Glomerular visceral epithelial cell (primary cell): Measurements from ENCODE around the gene ALOX12B.
A peak's percentile ranks its signal among the peaks of the same experiment; 100 is the strongest.

ENCODE experiments used
- DNase-seq: peaks from one replicate; pipeline ENCODE4 v3.0.0-alpha.2; 2016; ENCODE audit errors: extremely low spot score

ALOX12B gene

DNA sequence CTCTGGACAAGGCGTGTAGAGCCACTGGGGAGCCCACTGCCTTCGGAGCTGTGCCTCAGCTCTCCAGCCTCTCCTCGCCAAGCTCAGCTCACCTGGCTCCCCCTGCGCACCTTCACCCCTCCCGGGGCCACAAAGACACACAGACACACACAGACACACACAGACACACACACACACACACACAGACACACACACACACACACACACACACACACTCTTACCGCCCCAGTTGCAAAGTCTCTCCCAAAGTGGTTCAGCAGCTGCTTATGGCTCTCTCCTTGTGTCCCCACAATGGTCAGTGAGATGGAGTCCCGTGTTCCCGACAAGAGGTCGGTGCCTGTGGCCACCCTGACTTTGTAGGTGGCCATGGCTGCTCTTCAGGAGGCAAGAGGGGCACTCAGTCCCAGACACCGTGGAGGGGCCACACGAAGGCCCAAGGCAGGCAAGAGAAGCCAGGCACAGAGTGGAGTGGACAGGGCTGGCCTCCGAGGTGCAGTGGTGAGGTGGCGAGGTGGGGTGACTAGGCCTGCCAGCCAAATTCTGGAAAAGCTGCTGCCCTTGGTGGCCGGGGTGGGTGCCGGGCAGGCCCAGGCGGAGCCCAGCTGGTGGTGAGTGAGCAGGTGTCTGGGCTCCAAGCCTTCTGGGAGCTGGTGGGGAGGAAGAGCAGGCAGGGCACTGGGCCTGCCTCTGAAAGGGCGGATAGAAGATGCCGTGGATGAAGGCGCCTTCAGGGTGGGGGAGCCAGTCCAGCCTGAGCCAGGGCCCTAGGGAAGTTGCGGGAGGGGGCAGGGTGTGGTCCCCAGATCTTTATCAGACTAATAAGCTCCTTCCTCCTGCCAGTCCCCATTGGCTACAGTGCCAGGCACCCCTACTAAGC lies at the start of gene ALOX12B:
Gene ALOX12B (minus strand): TSS at position 642 of the 877 bp plus-strand sequence. CDS start 274 bp downstream, at position 368.
- DNase-seq: no peak

DNA sequence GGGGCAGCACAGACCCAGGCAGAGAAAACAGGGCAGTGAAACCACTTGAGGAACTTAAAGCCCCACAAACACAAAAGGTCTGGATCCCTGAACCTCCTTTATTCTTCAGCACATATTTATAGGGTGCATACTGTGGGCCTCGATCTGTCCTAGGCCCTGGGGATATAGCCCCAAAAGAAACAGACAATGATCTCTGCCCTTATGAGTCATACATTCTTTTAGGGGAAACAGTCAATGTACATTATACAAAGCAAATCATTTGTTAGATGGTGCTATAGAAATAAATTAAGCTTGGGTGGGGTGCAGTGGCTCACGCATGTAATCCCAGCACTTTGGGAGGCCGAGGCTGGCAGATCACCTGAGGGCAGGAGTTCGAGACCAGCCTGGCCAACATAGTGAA lies 46.4 kb upstream of the ALOX12B start:
- no peak for DNase-seq

DNA sequence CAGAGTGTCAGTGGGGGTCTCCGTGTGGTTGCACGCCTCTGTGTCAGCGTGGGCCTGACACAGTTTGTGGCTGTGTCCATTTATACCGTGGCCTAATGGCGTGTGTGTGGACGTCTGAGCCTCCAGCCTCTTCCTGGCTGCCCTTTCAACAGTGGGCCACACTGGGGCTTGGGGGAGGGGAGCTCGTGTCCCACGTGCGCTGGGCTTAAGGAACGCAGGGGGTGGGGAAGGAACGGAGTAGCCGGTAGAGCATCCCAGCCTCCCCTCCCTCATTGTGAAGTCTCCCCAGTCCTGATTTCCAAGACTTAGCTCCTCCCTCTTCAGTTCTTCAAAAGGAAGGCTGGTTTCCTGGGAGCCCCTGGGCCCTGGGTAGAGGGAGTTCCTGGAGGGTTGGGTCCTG lies 45.9 kb upstream of the ALOX12B start:
- DNase-seq: no peak

DNA sequence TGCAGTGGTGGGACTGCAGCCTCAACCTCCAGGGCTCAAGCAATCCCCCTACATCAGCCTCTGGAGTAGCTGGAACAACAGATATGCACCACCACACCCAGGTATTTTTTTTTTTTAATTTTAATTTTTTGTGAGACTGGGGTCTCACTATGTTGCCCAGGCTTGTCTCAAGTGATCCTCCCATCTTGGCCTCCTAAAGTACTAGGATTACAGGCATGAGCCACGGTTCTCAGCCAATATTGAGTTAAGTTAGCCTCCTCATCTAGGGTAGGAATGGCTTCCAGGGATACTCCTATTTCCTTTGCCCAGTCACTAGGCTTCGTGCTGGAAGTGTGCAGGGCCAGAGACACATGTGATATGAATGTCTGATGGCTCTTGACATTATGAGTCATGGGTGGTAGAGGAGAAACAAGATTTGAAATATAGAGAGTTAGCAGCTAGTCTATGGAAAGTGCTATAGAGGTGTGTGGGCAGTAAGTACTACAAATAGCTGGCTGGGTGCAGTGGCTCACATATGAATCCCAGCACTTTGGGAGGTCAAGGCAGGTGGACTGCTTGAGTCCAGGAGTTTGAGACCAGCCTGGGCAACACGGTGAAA lies 44.4 kb upstream of the ALOX12B start:
- DNase-seq: no peak

DNA sequence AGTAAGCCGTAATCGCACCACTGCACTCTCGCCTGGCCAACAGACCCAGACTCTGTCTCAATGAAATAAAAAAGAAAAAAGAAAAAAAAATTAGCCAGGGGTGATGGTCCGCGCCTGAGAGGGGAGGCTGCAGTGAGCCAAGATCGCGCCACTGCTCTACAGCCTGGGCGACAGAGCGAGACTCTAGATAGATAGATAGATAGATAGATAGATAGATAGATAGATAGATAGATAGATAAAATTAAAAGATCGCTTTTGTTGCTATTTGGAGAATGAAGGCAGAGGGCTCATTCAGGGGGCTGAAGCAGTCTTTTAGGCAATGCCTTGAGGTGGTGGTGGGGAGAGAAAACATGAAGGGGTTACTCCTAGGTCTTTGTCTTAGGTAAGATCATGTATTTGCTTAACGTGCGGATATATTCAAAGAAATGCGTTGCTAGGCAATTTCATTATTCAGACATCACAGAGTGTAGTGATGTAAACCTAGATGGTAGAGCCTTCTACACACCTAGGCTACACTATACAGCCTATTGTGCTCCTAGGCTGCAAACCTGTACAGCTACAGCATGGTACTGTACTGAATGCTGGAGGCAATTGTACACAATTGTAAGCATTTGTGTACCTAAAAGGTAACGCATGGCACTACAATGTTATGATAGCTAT lies 40.7 kb upstream of the ALOX12B start:
- no peak for DNase-seq

DNA sequence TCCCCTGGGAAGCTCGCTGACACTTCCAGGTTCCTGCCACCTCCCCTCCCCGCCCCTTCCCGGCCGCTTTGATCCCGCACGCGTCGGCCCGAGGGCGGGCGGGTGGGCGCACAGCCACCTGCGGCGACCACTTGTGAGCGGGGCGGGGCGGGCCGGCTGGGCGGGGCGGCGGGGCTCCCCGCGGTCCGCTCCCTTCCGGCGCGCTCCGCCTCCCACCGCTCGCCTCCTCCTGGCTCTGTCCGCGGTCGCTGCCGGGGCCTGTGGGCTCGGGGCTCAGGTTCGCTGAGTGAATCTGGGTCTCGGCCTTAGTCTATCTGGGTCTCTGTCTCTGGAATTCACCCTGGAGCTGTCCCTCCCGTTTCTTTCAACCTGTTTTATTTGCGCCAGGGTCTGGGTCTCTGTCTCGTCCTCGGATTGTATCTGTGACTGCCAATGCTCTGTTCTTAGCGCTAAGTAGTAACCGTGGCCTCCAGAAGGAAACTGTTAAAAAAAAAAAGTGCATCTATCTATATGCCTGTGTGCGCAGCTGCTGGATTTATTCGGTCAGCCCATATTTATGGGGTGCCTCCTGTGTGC lies 39.1 kb upstream of the ALOX12B start:
- peak; percentile 61 for DNase-seq

DNA sequence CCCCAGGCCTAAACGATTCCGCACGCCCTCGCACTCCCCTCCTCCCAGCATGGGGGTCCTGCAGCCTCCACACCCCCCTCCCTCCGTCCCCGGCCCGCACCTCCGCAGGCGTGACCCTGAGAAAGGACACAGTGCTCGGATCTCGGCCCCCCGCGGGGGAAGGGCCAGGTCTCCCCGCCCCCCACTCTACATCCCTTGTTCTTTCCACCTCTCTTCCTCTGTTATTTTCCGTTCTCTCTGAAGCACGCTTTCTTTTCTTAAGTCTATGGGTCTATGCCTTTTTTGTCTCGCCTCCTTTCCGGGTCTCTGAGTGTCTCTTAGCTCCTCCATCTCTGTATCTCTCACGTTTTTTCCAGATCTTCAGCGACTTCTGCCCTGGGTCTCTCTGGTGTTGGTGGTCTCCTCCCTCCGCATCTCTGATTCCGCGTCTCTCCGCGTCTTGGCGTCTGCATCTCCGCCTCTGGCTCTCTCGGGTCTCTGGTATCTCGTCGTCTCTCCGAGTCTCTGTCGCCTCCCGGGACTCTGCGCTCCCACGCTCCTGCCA lies 38.5 kb upstream of the ALOX12B start:
- peak; percentile 25 for DNase-seq

DNA sequence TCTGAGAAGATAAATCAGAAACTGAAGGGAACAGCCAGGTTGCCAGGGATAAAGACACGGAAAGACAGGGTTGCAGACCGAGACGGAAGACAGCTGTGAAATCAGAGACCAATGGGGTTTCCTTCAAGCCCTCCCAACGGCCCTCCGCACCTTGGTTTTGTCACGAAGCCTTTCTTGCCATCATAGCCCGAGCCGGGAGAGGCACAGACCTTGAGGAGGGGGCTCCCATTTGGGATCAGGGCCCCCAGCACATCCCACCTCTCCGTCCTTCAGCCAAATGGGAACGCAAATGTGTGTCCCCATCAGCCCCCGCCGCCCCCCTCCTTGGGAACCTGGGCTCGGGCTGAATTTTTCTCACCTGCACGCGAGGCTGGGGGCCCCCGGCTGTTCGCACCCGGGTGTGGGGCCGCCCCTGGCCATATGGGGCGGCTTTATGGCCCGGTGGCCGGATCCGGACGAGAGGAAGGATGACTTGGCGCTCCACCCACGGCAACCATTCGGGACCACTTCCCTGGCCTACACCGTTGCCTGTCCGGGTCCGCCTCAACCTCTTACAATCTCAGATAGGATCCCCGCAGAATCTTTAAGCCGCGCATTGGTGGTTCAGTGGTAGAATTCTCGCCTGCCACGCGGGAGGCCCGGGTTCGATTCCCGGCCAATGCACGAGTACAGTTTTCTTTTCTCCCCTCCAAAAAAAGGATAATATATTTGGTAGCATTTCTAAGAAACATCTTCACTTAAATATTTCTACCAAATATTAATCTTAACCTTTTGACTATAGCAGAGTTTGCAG lies 37.8 kb upstream of the ALOX12B start:
- peak; percentile 83 for DNase-seq

DNA sequence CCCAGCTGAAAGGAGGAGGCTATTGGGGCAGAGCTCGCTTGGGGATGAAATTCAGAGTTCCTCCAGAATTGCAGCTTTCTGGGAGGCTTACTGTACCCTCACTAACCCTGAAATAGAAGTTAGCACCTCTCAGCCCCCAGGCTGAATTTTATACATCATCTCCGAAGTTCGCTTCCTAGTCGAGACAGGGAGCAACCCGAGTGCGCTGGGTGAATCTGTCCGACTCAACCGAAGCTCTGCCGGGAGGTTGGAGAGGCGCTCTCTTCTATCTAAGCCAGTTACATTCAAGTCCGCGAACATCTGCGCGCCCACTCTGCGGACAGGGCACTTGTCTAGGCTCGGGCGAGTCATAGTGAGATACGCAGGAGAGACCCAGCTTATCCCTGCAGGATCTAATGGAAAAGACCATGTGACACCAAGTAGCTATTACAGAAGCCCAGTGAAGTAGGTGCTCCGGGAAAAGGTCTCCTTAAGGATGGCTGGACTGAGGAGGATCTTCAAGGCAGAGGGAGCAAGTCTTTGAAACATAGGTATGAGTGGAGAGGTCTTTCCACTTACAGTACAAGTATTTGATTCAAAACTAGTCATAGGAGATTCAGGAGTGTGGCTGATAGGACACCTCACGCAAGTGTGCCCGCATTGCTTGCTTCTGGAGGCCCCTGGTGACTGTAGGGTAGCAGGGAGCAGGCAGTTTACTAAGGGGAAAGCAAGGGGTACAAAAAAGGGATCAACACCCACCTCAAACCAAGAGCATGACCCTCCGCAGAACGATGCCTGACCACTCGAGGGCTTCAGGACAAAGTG lies 37.0 kb upstream of the ALOX12B start:
- DNase-seq: no peak

DNA sequence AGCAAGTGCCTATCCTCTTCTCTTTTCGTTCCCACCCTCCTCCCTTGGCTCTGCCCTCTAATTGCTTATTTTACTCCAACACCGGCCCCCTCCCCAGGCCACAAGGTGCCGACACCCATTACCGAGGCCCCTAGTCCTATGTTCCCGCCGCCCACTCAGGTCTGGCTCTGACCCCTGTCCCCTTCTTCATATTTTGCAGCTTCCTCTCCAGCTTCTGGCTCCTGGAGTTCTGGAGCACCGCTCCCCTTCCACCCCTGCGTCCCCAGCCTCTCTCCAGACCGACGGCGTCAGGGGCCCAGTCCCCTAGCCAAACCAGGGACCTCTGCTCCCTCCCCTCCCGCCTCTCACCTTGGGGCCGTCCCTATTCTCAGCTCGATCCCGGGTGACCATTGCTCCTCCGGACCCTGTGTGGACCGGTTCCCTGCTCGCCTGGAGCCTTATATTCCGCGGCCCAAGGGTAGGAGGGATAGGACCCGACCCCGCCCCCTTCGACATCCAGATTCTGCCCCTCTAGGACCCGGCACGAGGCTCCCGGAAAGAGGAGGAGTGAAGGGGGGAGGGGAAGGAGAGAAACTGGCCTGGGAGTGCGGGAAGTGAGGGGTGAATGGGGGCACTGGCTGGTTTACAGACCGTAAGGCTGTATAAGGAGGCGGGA lies 36.3 kb upstream of the ALOX12B start, which contains the start of gene HES7:
Gene HES7 (minus strand): TSS at position 412 of the 655 bp plus-strand sequence. CDS start 22 bp downstream, at position 390.
- peak; percentile 48 for DNase-seq

DNA sequence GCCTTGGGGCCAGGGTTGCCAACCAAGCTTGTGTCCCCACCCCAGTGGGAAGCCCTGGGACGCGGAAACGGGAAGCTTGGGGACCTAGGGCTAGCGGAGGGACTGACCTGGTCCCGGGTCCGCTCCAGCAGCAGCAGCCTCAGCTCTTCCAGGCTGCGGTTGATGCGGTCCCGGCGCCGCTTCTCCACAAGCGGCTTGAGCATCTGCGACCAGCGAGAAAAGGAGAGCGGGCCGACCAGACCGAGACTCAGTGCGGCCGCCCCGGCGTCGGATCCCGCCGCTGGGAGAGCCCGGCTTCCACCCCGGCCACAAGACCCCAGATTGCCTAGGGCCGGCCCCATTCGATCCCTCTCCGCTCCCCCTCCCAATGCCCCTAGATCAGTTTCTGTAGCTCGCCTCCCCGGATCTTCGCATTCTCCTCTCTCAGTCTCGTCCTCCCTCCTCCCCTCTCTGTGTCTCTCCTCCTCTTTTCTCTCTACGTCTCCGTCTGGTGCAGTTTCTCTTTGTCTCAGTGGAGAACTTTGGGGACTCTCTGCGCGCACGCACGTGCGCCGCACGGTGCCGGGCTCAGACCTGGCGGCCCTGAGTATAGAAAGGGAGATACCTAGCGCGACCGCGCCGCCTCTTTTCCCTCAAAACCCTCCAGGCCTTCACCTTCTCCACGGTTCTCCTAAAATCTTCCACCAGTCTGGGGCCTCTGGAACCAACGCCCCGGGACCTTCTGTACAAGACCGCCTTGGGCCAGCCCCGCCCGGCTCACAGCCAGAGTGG lies 35.6 kb upstream of the ALOX12B start:
- peak; percentile 25 for DNase-seq

DNA sequence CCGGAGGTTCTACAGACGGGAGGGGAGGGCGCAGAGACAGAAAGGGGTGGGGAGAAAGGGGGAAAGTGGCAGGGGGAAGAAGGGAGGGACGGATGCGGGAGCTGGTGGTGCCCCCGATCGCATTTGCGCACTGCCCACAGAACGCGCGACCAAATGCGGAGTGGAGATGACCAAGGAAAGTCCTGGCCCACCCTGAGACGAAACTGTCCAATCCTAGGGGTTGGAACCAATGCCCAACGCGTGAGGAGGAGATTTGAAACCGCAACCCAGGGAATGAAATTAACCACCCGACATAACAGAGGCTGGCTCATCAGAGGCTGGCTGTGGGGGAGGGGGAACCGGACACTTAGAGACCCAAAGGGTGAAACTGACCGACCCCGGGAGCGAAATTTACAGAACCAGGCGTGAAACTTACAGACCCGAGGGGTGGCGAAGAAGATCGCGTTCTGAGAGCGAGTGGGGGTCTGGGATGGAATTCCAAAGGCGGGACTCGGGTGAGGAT lies 35.0 kb upstream of the ALOX12B start:
- peak; percentile 48 for DNase-seq

DNA sequence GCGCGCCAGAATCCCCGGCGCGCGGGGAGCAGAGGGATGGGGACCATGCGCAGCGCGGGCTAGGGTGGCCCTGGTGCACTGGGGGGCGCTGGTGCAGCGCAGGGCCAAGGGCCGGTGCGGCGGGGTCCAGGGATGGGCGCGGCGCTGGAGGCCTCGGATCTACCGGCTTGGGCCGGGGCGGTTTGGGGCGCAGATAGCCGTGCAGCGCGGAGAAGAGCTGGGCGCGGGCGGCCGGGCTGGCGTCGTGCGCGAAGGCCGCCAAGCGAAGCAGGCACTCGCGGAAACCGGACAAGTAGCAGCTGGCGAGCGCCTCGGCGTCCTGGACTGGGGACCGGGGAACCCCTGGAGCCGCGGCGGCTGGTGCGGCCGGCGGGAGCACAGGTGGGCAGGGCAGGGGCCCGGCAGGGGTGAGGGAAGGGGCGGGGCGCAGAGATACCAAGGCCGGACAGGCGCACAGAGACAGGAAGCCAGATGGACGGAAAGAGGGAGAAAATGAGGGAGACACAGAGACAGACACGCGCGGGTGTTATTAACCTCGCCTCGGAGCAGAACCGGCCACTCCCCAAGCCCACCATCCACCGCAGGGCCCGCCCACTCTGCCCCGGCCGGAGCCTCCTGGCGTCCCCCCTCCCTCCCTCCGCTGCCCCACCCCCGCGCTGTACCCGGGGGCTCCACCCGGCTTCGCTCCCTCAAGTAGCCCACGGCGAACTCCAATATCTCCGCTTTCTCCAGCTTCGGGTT lies 34.3 kb upstream of the ALOX12B start:
- peak; percentile 76 for DNase-seq

DNA sequence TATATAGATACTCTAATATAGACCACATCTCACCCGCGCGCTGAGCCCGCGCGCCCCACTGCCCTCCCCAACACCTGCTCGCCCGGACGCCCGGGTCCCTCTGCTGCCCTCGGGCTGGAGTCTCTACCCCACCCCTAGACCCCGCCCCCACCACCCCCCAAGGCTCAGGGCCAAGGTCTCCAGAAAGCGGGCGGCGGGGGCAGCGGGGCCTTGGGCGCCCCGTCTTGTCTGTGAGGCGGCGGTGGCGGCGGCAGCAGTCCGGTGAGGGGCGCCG lies 33.8 kb upstream of the ALOX12B start:
- DNase-seq: no peak

DNA sequence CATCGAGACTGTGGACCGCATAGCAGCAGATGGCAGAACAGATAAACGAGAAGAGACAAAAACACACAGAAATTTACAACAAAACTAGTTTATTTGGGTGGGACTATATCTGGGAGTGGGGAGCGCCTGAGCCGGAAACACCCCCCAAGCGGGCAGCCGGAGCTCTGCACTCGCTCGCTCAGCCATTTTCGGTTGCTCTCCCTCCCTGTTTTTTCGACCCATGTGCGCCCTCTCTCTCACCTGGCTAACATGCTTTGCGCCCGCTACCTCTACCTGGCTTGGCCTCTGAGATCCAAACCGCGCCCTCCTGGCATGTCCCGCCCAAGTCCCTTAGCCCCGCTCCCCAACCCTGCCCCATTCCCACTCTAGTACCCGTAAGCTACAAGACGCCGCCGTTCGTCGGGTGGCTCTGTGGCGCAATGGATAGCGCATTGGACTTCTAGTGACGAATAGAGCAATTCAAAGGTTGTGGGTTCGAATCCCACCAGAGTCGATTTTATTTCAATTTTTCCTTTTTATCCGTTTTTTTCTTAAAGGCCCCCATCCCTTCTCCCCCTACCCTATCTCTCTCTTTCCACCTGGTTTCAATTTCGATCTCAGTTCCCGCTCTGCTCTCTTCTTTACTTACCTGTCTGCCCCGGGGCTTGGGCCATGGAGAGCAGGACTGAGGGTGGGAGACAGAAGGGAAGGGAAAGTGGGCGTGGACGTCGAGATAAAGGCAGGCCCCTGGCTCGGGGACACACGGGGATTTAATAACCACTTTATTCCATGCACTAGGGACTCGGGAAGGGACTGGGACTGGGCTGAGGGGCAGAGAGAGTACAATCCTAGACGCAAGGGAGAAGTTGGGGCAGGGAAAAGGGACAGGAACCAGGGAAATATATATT lies 33.2 kb upstream of the ALOX12B start:
- peak; percentile 85 for DNase-seq

DNA sequence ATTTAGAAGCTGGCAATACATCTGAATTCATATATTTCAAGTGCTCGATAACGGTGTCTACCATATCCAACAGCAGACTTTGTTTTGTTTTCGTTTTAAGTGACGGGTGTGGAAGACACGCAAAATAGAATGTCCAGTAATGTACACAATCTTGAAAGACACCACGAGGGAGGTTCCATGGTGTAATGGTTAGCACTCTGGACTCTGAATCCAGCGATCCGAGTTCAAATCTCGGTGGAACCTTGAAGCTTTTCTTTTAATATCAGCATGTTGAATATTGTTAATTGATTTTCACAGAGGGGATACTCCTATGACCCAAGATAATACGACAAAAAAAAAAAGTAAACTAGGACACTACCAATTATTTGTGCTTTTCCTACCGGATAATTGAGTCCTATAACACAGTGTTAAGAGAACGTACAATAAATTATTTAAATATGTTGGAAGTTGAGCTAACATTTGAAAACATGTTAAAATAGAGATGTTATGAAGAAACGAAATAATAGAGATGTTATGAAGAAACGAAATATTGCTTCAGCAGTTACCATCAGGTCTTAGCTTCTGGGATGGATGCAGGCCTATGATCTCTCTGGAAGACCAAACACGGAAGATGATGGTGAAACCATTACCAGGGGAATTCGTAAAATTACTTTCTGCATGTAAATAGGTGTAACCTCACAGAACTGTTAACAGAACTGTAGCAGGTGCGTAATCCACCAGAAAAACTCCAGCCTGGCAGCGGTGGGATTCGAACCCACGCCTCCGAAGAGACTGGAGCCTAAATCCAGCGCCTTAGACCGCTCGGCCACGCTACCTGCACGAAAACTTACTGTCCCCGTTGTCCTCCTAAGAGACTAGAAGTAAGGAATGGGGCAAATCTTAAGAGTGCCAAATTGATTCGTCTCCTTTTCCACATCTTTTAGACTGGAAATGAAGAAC lies 32.3 kb upstream of the ALOX12B start:
- DNase-seq: peak; percentile 95
